ENCODE results near the gene NCAM2. TPM values are rescaled to one million over a fixed set of nuclear protein-coding genes. Genes with fewer than 3 reads are reported as not detected.

The NCAM2 gene
- total RNA-seq, 1 experiment from 2014 or later = 2.4 TPM

GRCh38 chr21:21203822-21204339, 205.7 kb downstream of the NCAM2 start:
- Histone ChIP-seq H3K27ac (ENCODE audit: low read length) (no peak overlapping the region), H3K36me3 (ENCODE audit: low read depth, low read length) (no peaks in the 10 kb centered on the region), H3K9me2 (replicated peaks; ENCODE audit: low read length) (no peaks in the 10 kb centered on the region), H4K20me1 (ENCODE audit: low read length) (no peaks in the 10 kb centered on the region), H3K4me1 (ENCODE audit: insufficient read depth, low read length) (no peaks in the 10 kb centered on the region; the same call in 1 of the 2 replicates), H3K9me3 (ENCODE audit: low read length) (no peaks in the 10 kb centered on the region), H3K9ac (ENCODE audit: low read length) (no peak overlapping the region), H3K79me2 (ENCODE audit: low read length) (no peaks in the 10 kb centered on the region), H3K4me2 (ENCODE audit: low read length) (no peak overlapping the region), H3K27me3 (ENCODE audit: low read length) (no peaks in the 10 kb centered on the region), H3K4me3 (ENCODE audit: low read length) (no peak overlapping the region), H2AFZ (ENCODE audit: low read length) (no peak overlapping the region), H3F3A (ENCODE audit: low read length, unreplicated experiment) (no peaks in the 10 kb centered on the region)
- ATAC-seq = no peak
- BruUV-seq (replicated peaks) = no TSS peak
- POLR2A ChIA-PET (ENCODE audit: unreplicated experiment) = no interaction called here
- no peak for DNase-seq
- CTCF ChIA-PET = no interaction called here
- TF ChIP-seq EZH2phosphoT487 (IDR thresholded peaks at IDR 0.05; ENCODE audit: borderline replicate concordance, low read length) = no peak
- TF ChIP-seq, protein P1, sequence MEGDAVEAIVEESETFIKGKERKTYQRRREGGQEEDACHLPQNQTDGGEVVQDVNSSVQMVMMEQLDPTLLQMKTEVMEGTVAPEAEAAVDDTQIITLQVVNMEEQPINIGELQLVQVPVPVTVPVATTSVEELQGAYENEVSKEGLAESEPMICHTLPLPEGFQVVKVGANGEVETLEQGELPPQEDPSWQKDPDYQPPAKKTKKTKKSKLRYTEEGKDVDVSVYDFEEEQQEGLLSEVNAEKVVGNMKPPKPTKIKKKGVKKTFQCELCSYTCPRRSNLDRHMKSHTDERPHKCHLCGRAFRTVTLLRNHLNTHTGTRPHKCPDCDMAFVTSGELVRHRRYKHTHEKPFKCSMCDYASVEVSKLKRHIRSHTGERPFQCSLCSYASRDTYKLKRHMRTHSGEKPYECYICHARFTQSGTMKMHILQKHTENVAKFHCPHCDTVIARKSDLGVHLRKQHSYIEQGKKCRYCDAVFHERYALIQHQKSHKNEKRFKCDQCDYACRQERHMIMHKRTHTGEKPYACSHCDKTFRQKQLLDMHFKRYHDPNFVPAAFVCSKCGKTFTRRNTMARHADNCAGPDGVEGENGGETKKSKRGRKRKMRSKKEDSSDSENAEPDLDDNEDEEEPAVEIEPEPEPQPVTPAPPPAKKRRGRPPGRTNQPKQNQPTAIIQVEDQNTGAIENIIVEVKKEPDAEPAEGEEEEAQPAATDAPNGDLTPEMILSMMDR (conservative IDR thresholded peaks at IDR 0.05; ENCODE audit: low read depth, low read length) = no peak
- no peak for TF ChIP-seq EZH2 (IDR thresholded peaks at IDR 0.05; ENCODE audit: low read length, unreplicated experiment)
- intact Hi-C loops (cut with micrococcal nuclease) = no loop called here

GRCh38 chr21:21204366-21204996, 206.3 kb downstream of the NCAM2 start:
- Histone ChIP-seq H3K9me2 (replicated peaks; ENCODE audit: low read length) (no peaks in the 10 kb centered on the region), H2AFZ (ENCODE audit: low read length) (no peak overlapping the region), H3K9me3 (ENCODE audit: low read length) (no peaks in the 10 kb centered on the region), H3F3A (ENCODE audit: low read length, unreplicated experiment) (no peaks in the 10 kb centered on the region), H3K79me2 (ENCODE audit: low read length) (no peaks in the 10 kb centered on the region), H3K4me3 (ENCODE audit: low read length) (no peak overlapping the region), H4K20me1 (ENCODE audit: low read length) (no peaks in the 10 kb centered on the region), H3K36me3 (ENCODE audit: low read depth, low read length) (no peaks in the 10 kb centered on the region), H3K4me1 (ENCODE audit: insufficient read depth, low read length) (no peaks in the 10 kb centered on the region; the same call in 1 of the 2 replicates), H3K27ac (ENCODE audit: low read length) (no peak overlapping the region), H3K4me2 (ENCODE audit: low read length) (no peak overlapping the region), H3K27me3 (ENCODE audit: low read length) (no peaks in the 10 kb centered on the region), H3K9ac (ENCODE audit: low read length) (no peak overlapping the region)
- TF ChIP-seq EZH2phosphoT487 (IDR thresholded peaks at IDR 0.05; ENCODE audit: borderline replicate concordance, low read length) = no peak
- TF ChIP-seq, protein P1 (conservative IDR thresholded peaks at IDR 0.05; ENCODE audit: low read depth, low read length) = no peak
- DNase-seq = no peak
- ATAC-seq = no peak
- intact Hi-C loops (cut with micrococcal nuclease) = no loop called here
- BruUV-seq (replicated peaks) = no TSS peak
- ChIA-PET POLR2A (ENCODE audit: unreplicated experiment) (no interaction called here), CTCF (no interaction called here)

- ChIA-PET CTCF (no interaction called here), POLR2A (ENCODE audit: unreplicated experiment) (no interaction called here)
- no peak overlapping the region for H2AFZ ChIP-seq (ENCODE audit: low read length)
- no peaks in the 10 kb centered on the region for H3F3A ChIP-seq (ENCODE audit: low read length, unreplicated experiment)
- H3K9me2 ChIP-seq (replicated peaks; ENCODE audit: low read length) = no peaks in the 10 kb centered on the region
- H3K4me3 ChIP-seq (ENCODE audit: low read length) = no peak overlapping the region
- intact Hi-C loops (cut with micrococcal nuclease) = no loop called here
- H3K36me3 ChIP-seq (ENCODE audit: low read depth, low read length) = no peaks in the 10 kb centered on the region
- no peak overlapping the region for H3K27ac ChIP-seq (ENCODE audit: low read length)
- H3K9me3 ChIP-seq (ENCODE audit: low read length) = no peaks in the 10 kb centered on the region
- H3K4me1 ChIP-seq (ENCODE audit: insufficient read depth, low read length) = no peaks in the 10 kb centered on the region
- BruUV-seq (replicated peaks) = no TSS peak
- DNase-seq (no peak), ATAC-seq (no peak)
- no peak for TF ChIP-seq EZH2 (IDR thresholded peaks at IDR 0.05; ENCODE audit: low read length, unreplicated experiment)
- TF ChIP-seq, protein P1 (conservative IDR thresholded peaks at IDR 0.05; ENCODE audit: low read depth, low read length) = no peak
- no peak for TF ChIP-seq EZH2phosphoT487 (IDR thresholded peaks at IDR 0.05; ENCODE audit: borderline replicate concordance, low read length)
- H3K9ac ChIP-seq (ENCODE audit: low read length) = no peak overlapping the region
- H3K4me2 ChIP-seq (ENCODE audit: low read length) = no peak overlapping the region
- no peaks in the 10 kb centered on the region for H4K20me1 ChIP-seq (ENCODE audit: low read length)
- H3K27me3 ChIP-seq (ENCODE audit: low read length) = no peaks in the 10 kb centered on the region
- no peaks in the 10 kb centered on the region for H3K79me2 ChIP-seq (ENCODE audit: low read length)
These were observed 207.4 kb downstream of the NCAM2 start for GRCh38 chr21:21205604-21206003.

All from PC-3 (cell line).